Activated naive CD8-positive, alpha-beta T cell treated with anti-CD3 and anti-CD28 coated beads, Interleukin-2, amount 50 U/mL, for 24 hours (primary cell): ENCODE data around the gene GNAI3.
"Not testable (repeated sequence)": the region's sequence is repeated elsewhere in the genome, so short reads cannot be mapped to it uniquely, and the experiment has no call there.

Experiments used
- ATAC-seq: fragments of 150-1000 bp; cut with Tn5 transposase; one replicate; pipeline ENCODE4 v1.10.0; 2021
- DNase-seq: peaks from one replicate; pipeline ENCODE4 v3.0.0; 2021
- H3K27ac Mint-ChIP-seq: one replicate; pipeline ENCODE4 v1.8.0; 2021; ENCODE audit warnings: mild to moderate bottlenecking, mixed read lengths
- H3K27me3 Mint-ChIP-seq: one replicate; pipeline ENCODE4 v1.8.0; 2021; ENCODE audit warnings: mixed read lengths
- H3K36me3 Mint-ChIP-seq: one replicate; pipeline ENCODE4 v1.8.0; 2021; ENCODE audit warnings: low read depth, mixed read lengths
- H3K4me1 Mint-ChIP-seq: one replicate; pipeline ENCODE4 v1.8.0; 2021; ENCODE audit warnings: mixed read lengths
- H3K4me3 Mint-ChIP-seq: one replicate; pipeline ENCODE4 v1.8.0; 2021; ENCODE audit warnings: mild to moderate bottlenecking, moderate library complexity, mixed read lengths
- H3K9me3 Mint-ChIP-seq: one replicate; pipeline ENCODE4 v1.8.0; 2021; ENCODE audit warnings: mixed read lengths

GNAI3 gene

DNA sequence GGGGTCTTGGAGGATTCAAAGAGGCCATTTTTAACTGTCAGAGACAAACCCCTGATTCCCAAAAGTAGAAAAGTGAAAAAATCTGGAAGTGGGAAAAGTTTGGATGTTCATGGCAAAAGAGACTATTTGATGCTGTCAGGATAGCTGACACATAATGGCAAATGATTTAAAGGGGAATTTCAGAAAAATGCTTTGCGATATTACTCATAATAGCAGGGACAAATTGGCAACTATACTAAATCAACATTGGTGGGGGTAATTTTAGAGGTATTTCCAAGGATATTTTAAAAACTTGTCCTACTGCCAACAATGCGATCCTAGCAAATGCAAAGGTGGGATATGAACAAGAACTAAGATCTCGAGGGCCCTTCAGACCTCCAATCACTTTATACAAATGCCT, 102.2 kb downstream of the GNAI3 start:
- no peak overlapping the region for H3K27ac Mint-ChIP-seq
- no peak overlapping the region for H3K4me3 Mint-ChIP-seq
- no peak for ATAC-seq
- no peaks in the 10 kb centered on the region for H3K9me3 Mint-ChIP-seq
- H3K27me3 Mint-ChIP-seq = peaks cover 13% of the 10 kb centered on the region
- peaks cover 8% of the 10 kb centered on the region for H3K4me1 Mint-ChIP-seq
- H3K36me3 Mint-ChIP-seq = no peaks in the 10 kb centered on the region
- no peak for DNase-seq

DNA sequence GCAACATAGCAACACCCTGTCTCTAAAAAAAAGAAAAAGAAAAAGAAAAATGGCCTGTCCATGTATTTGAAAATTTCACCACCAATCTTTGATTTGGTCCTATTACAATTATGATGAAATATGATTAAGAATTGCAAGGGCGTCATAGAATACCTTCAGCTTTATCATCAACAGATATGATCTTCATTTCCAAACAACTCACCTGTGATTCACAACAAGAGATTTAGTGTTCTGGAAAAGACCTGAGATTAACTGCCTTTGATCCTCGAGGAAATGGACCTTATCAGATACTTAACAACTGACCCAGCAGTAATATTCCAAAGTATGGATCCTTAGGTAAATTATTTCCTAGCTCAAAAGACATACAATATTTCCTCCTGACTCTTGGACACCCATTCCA, 104.0 kb downstream of the GNAI3 start:
- no peaks in the 10 kb centered on the region for H3K36me3 Mint-ChIP-seq

DNA sequence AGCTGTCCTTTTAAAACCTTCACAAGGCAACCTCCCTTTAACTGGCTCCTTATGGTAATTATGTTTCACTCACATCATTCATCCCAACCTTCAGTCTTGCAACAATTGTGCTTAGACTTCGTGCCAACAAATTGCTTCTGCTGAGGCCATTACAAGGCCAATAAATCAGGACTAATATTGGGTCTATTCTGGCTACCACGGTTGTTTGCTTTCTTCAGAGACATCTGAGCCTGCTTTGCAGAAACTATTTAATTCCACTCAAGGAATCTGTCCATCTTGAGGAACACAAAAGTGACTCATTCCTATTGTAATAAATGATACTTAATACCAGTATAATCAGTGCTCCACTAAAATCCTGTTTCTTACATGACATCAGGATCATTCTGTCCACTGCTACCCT, 104.9 kb downstream of the GNAI3 start:
- Mint-ChIP-seq H3K27ac (no peak overlapping the region), H3K27me3 (peaks cover 13% of the 10 kb centered on the region), H3K4me3 (no peak overlapping the region)

More for the DNA sequence above, 104.0 kb downstream of the GNAI3 start:
- no peaks in the 10 kb centered on the region for H3K9me3 Mint-ChIP-seq
- H3K27me3 Mint-ChIP-seq = peaks cover 13% of the 10 kb centered on the region
- no peak for ATAC-seq
- peaks cover 10% of the 10 kb centered on the region for H3K4me1 Mint-ChIP-seq
- DNase-seq = no peak
- H3K27ac Mint-ChIP-seq = no peak overlapping the region
- no peak overlapping the region for H3K4me3 Mint-ChIP-seq

DNA sequence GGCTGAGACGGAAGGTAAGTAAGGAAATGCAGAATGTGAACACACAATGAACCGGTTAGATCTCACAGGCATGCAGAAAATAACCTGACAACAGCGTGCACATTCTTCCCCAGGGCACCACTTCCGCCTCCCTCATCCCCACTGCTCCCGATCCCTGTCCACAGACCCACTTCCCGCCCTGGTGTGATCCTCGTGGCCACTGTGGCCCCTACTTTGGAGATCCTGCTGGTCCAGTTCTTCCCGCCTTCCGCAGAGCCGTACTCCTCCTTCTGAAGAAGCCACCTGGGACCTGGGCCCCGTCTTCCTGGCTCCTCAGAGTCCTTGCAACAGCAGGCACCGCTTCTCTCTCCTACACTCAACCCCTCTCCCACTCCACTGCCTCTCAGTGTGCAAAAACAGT, 106.1 kb downstream of the GNAI3 start:
- no peak overlapping the region for H3K4me3 Mint-ChIP-seq
- H3K36me3 Mint-ChIP-seq = no peaks in the 10 kb centered on the region
- H3K27me3 Mint-ChIP-seq = peaks cover 13% of the 10 kb centered on the region
- peaks cover 10% of the 10 kb centered on the region for H3K4me1 Mint-ChIP-seq
- H3K27ac Mint-ChIP-seq = peak overlapping the region; percentile 23
- no peak for DNase-seq
- ATAC-seq = no peak
- no peaks in the 10 kb centered on the region for H3K9me3 Mint-ChIP-seq

More for the DNA sequence above, 104.9 kb downstream of the GNAI3 start:
- ATAC-seq = no peak
- Mint-ChIP-seq H3K36me3 (no peaks in the 10 kb centered on the region), H3K9me3 (no peaks in the 10 kb centered on the region), H3K4me1 (peaks cover 10% of the 10 kb centered on the region)
- no peak for DNase-seq

DNA sequence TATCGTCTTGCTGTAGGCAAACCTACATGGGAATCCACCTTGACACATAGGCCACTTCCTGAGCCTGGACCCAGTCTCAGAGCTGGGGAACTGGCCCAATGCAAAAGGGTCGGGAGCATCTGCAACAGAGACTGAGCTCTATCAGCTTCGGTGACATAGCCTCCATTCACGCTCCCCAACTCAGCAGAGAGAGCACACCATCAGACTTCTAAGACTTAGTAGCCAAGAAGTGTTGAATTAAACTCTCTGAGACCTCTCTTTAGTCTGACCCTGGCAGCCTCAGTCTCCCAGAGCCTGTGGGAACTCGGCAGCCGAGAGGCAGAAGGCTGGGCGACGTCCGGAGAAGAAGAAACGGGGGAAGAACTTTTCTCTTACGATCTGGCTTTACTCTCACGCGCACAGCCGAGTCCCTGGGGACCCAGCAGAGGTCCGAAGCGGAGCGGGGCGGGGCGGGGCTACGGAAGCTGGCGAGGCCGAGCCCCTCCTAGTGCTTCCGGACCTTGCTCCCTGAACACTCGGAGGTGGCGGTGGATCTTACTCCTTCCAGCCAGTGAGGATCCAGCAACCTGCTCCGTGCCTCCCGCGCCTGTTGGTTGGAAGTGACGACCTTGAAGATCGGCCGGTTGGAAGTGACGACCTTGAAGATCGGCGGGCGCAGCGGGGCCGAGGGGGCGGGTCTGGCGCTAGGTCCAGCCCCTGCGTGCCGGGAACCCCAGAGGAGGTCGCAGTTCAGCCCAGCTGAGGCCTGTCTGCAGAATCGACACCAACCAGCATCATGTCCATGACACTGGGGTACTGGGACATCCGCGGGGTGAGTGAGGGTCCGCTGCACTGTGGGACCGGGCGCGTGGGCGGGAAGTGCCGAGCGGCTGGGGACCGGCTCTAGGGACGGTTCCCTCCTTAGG, 107.5 kb downstream of the GNAI3 start, which contains the start of gene GSTM4:
Gene GSTM4, plus strand, starts transcription at position 485 of the 905 bp plus-strand sequence. Its CDS starts 291 bp downstream, at position 776.
- peak within 1 kb of the TSS; percentile 43 for H3K27ac Mint-ChIP-seq

DNA sequence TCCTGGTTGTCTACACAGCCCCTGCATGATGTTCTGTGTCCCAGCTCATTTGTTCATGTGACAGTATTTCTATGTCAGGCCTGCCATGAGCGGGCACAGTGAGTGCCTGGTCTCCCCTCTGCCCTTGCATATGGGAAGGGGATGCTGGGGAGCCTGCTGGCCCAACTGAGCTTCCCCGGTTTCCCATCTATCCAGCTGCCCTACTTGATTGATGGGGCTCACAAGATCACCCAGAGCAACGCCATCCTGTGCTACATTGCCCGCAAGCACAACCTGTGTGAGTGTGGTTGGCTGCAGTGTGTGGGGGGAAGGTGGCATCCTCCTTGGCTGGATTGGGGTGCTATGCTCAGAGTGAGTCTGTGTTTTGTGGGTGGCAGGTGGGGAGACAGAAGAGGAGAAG, 109.0 kb downstream of the GNAI3 start:
- no peak overlapping the region for H3K27ac Mint-ChIP-seq
- peaks cover 8% of the 10 kb centered on the region for H3K27me3 Mint-ChIP-seq
- no peak overlapping the region for H3K4me3 Mint-ChIP-seq
- no peaks in the 10 kb centered on the region for H3K36me3 Mint-ChIP-seq
- ATAC-seq (no peak), DNase-seq (no peak)
- H3K9me3 Mint-ChIP-seq = no peaks in the 10 kb centered on the region
- H3K4me1 Mint-ChIP-seq = peaks cover 10% of the 10 kb centered on the region

More for the DNA sequence above, 107.5 kb downstream of the GNAI3 start, which contains the start of gene GSTM4:
- DNase-seq (peak; percentile 81), ATAC-seq (peak; percentile 90)
- Mint-ChIP-seq H3K4me3 (peak within 1 kb of the TSS; percentile 78), H3K27me3 (peaks cover 13% of the 10 kb centered on the region), H3K4me1 (peaks cover 10% of the 10 kb centered on the region), H3K36me3 (no peaks in the 10 kb centered on the region), H3K9me3 (no peaks in the 10 kb centered on the region)

DNA sequence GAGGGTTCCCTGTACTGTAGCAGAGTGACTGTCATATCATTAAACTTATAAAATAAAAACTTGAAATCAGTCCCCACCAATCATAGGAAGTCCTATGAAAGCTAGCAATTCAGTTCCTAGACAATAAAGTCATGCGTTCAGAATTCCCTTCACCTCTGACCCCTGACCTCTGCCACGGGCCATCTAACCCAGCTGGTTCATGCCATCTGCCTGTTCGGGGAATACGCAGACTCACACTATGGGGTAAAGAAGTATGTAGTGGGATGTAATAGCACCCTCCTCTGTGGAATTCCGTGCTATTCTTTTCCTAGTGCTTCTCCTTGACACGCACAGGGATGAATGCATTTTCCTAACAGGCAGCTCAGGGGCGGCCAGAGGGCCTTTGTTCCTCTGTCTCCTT, 109.6 kb downstream of the GNAI3 start:
- H3K4me3 Mint-ChIP-seq = no peak overlapping the region

DNA sequence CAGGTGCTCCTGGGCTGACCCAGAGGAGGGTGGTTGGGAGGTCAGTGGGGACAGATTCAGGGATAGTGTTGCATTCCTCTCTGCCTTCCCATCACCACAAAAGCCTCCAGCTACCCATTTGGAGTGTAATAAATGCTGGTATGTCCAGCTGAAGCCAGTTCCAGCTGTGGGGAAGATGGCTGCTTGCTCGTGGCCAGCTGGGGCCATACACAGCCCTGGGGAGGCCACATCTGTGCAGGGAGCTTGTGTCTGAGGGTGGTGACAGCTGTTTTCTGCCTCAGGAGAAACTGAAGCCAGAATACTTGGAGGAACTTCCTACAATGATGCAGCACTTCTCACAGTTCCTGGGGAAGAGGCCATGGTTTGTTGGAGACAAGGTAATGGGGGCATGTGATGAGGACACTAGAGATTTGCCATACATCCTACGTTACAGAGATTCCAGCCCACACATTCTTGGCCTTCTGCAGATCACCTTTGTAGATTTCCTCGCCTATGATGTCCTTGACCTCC, 110.2 kb downstream of the GNAI3 start:
- ATAC-seq (no peak), DNase-seq (no peak)
- Mint-ChIP-seq H3K27ac (no peak overlapping the region), H3K4me1 (peaks cover 10% of the 10 kb centered on the region), H3K36me3 (no peaks in the 10 kb centered on the region), H3K4me3 (no peak overlapping the region), H3K27me3 (peaks cover 6% of the 10 kb centered on the region), H3K9me3 (no peaks in the 10 kb centered on the region)

More for the DNA sequence above, 109.6 kb downstream of the GNAI3 start:
- DNase-seq (no peak), ATAC-seq (no peak)
- Mint-ChIP-seq H3K27ac (no peak overlapping the region), H3K4me1 (peaks cover 10% of the 10 kb centered on the region), H3K36me3 (no peaks in the 10 kb centered on the region), H3K9me3 (no peaks in the 10 kb centered on the region), H3K27me3 (peaks cover 8% of the 10 kb centered on the region)

DNA sequence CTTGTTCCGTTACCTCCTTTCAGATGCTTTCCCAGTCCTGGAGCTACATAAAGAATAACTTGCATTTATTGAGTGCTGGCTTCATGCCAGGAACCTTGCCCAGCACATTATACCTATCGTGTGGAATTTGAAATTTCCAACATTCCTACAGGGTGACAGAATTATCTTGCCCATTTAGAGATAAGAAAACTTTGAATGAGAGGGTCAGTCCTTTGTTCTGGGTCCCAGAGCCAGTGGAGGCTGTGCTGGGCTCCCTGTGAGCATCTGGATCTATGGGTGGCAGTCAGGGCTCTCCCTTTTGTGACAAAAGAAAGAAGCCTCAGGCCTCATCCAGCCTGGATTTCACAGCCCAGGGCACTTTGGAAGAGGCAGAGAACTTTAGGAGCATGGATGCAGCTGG, 110.7 kb downstream of the GNAI3 start:
- DNase-seq = no peak
- no peak for ATAC-seq
- Mint-ChIP-seq H3K4me1 (peaks cover 10% of the 10 kb centered on the region), H3K36me3 (no peaks in the 10 kb centered on the region), H3K9me3 (no peaks in the 10 kb centered on the region), H3K27me3 (peaks cover 5% of the 10 kb centered on the region), H3K4me3 (no peak overlapping the region), H3K27ac (no peak overlapping the region)

DNA sequence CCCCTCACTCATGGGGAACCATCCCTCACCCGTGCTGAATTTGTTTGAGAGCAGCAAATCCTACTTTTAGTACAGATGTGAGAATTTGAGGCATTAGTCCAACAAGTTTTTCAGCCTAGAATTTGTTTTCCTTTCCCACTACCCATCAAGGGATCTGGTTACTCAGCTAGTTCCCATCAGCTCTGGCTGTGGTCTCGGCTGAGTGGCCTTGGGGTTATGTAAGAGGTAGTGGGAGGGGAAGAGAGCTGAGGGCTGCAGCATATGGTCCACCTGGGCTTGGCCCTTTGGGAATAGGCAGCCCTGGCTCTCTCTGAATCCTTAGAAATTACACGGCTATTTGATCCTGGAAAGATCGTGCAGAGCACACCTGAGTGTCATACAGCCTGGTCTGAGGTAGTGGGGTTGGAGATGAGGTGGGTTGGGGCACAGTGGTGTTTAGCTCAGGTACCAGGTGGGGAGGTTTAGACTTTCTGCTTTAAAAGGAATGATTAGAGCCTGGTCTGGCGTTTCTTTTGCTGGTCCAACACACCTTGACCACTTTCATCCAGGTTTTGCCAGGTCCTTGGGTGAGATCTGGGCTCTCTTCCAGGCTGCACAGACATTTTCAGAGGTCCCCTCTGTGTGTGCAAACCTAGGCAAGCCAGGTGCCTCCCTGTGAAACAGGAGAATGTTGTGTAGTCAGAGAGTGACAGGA, 111.7 kb downstream of the GNAI3 start:
- Mint-ChIP-seq H3K27me3 (no peaks in the 10 kb centered on the region), H3K27ac (no peak overlapping the region)

DNA sequence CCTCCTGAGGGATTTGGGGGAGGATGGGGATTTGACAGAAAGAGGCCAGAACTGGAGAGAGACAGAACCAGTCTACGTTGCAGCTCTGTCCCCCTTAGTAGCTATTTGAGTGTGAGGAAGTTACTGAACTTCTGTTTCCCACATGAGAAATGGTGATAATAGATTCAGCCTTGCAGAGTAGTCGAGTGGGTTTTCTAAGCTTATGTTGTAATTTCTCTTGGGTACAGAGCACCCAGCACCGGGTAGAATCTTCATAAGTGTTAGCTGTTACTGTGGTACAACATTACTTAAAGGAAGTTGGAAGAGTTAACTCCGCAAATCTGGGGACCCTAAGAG, 112.2 kb downstream of the GNAI3 start:
- not testable (repeated sequence) for DNase-seq, H3K9me3 Mint-ChIP-seq, H3K27me3 Mint-ChIP-seq, H3K4me3 Mint-ChIP-seq, H3K27ac Mint-ChIP-seq, H3K36me3 Mint-ChIP-seq, ATAC-seq, H3K4me1 Mint-ChIP-seq

More for the DNA sequence above, 111.7 kb downstream of the GNAI3 start:
- H3K4me1 Mint-ChIP-seq = peaks cover 5% of the 10 kb centered on the region
- no peaks in the 10 kb centered on the region for H3K9me3 Mint-ChIP-seq
- ATAC-seq (no peak), DNase-seq (no peak)
- no peaks in the 10 kb centered on the region for H3K36me3 Mint-ChIP-seq
- no peak overlapping the region for H3K4me3 Mint-ChIP-seq

DNA sequence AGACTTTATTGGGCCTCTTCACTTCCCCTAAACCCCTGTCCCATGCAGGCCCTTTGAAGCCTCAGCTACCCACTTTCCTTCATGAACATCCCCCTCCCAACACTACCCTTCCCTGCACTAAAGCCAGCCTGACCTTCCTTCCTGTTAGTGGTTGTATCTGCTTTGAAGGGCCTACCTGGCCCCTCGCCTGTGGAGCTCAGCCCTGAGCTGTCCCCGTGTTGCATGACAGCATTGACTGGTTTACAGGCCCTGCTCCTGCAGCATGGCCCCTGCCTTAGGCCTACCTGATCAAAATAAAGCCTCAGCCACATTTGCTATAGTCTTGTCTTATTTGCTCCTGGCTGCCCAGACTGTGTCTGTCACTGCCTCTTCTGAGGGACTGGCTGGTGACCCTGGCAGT, 113.0 kb downstream of the GNAI3 start:
- DNase-seq = no peak
- H3K4me3 Mint-ChIP-seq = no peak overlapping the region
- no peaks in the 10 kb centered on the region for H3K9me3 Mint-ChIP-seq

DNA sequence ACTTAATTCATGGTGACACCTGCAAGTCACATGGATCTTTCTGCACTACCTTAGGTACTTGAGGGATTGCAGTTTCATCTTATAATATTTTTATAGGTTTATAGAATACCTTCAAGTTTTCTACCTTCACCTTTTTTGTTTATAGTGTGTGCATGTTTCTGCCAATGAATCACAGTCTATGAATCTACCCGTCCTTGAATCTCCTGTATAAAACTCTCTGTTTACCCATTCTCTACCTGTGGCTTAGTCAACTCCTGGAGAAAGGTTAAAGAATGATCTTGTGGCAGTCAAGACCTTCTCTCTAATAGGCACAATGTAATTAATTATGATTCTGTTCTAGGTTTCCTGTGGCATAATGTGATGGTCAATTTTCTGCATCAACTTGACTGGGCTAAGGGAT, 116.3 kb downstream of the GNAI3 start:
- H3K4me1 Mint-ChIP-seq = peaks cover 16% of the 10 kb centered on the region
- ATAC-seq (no peak), DNase-seq (no peak)
- H3K36me3 Mint-ChIP-seq = no peaks in the 10 kb centered on the region
- H3K27ac Mint-ChIP-seq = no peak overlapping the region
- no peaks in the 10 kb centered on the region for H3K9me3 Mint-ChIP-seq
- no peak overlapping the region for H3K4me3 Mint-ChIP-seq
- no peaks in the 10 kb centered on the region for H3K27me3 Mint-ChIP-seq

More for the DNA sequence above, 113.0 kb downstream of the GNAI3 start:
- Mint-ChIP-seq H3K27ac (no peak overlapping the region), H3K27me3 (no peaks in the 10 kb centered on the region), H3K4me1 (peaks cover 2% of the 10 kb centered on the region), H3K36me3 (no peaks in the 10 kb centered on the region)
- no peak for ATAC-seq

DNA sequence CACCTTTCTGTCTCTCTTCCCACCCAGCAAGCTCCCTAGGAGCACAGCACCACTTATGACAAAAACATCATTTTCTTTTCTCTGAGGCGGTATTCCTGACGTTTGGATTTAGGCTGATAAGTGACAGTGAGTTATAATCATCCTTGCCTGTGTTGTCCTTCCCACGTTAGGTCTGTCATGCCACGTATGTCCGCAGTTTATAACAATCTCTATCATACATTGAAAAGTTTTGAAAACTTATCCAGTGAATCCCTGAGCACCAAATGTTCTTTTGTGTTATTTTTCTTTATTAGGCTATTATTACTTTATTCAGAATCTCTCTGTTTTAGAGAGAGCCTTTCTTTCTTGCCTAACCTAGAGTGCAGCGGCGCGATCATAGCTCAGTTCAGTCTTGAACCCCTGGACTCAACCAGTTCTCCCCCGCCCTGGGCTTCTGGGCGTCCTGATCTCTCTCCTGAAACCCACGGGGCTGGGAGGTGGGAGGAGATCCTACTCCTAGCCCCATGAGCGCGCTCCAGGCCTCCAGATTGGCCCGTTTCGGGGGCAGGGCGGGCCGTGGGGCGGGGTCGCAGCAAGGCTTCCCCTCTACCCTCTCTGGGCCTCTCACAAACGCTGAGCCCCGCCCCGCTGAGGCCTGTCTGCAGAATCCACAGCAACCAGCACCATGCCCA, 119.2 kb downstream of the GNAI3 start, which contains the start of gene GSTM2:
Gene GSTM2, plus strand, starts transcription at position 606 of the 671 bp plus-strand sequence. Its CDS starts 59 bp downstream, at position 665.
- no peak within 1 kb of the TSS for H3K27ac Mint-ChIP-seq
- no peaks in the 10 kb centered on the region for H3K36me3 Mint-ChIP-seq

More for the DNA sequence above, 119.2 kb downstream of the GNAI3 start, which contains the start of gene GSTM2:
- ATAC-seq (peak; percentile 99), DNase-seq (peak; percentile 85)
- Mint-ChIP-seq H3K27me3 (no peaks in the 10 kb centered on the region), H3K4me3 (peak within 1 kb of the TSS; percentile 67), H3K9me3 (no peaks in the 10 kb centered on the region), H3K4me1 (peaks cover 21% of the 10 kb centered on the region)
